ENCODE data around the gene SPRED1.

DNA sequence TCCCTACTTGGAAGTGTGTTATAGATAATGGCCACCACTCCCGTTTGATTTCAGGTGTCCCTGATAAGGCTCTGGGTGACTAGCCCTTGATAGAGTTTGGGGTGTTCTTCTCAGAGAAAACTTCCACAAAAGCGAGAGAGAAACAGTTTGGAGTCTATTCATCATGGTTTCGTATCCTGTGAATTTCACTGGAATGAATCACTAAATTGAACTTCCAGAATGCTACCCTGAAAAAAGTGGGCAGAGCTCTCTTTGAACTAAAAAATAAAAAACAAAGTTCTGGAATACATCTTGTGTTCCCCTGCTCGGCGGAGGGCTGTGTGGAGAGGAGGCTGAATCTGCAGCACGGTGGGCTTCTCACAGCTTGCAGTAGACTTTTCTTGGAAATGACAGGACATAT lies 148.5 kb downstream of the SPRED1 start:
- TF ChIP-seq CTCF (IDR thresholded peaks at IDR 0.05) (no peak), EZH2 (IDR thresholded peaks at IDR 0.05; ENCODE audit: borderline replicate concordance, insufficient read depth, low read depth, low read length, poor library complexity, severe bottlenecking) (no peak)
